Measurements from ENCODE around the gene LEKR1. TPM values are rescaled to one million over a fixed set of nuclear protein-coding genes. Genes with fewer than 3 reads are reported as not detected.
A peak's percentile ranks its signal among the peaks of the same experiment; 100 is the strongest.

Gene LEKR1
- total and polyA plus RNA-seq, 9 of the 15 experiments (the other 6 are each of a cell fraction or from before 2014, with no cell fraction given) = 0.76 to 1.8 (median 1.2) TPM

- BruUV-seq (replicated peaks) = no TSS peak
- intact Hi-C loops (cut with micrococcal nuclease) = no loop called here
- Histone ChIP-seq H3K9ac (ENCODE audit: insufficient read depth in 1 of 2, low read depth in 2 of 2, low read length in 2 of 2) (no peak overlapping the region), H3K79me2 (ENCODE audit: control insufficient read depth, insufficient read depth, low read length) (no peaks in the 10 kb centered on the region), H3K4me1 (replicated peaks in 1 of 2; ENCODE audit: control insufficient read depth in 2 of 2, insufficient read depth in 2 of 2, low read length in 2 of 2) (peaks cover 0 to 10% of the 10 kb centered on the region in 2 experiments; a peak in 1 of 5 replicates), H2AFZ (ENCODE audit: low read depth, low read length) (no peak overlapping the region), H3K27ac (ENCODE audit: extremely low read depth, low read depth, low read length) (no peak overlapping the region), H3K4me3 (no peak overlapping the region), H4K20me1 (replicated peaks; ENCODE audit: control insufficient read depth, insufficient read depth, low read length) (no peaks in the 10 kb centered on the region), H3K9me3 (replicated peaks; ENCODE audit: control insufficient read depth, insufficient read depth, low read depth, low read length) (no peaks in the 10 kb centered on the region), H3K36me3 (ENCODE audit: control insufficient read depth, insufficient read depth, low read length) (no peaks in the 10 kb centered on the region), H3K27me3 (ENCODE audit: control insufficient read depth in 2 of 2, insufficient read depth in 2 of 2, low read length in 2 of 2) (no peaks in the 10 kb centered on the region), H3K4me2 (ENCODE audit: insufficient read depth, low read length) (no peak overlapping the region), H3K9me1 (ENCODE audit: control insufficient read depth, insufficient read depth, low read length) (no peaks in the 10 kb centered on the region)
- peak; percentile 95; the same call in 1 of the 2 replicates for TF ChIP-seq ZNF12 (CRISPR knock-in tag; IDR thresholded peaks at IDR 0.05)
- TF ChIP-seq MYC (IDR thresholded peaks at IDR 0.05; ENCODE audit: low read depth, low read length) = no peak
- TF ChIP-seq MYC (CRISPR knock-in tag; IDR thresholded peaks at IDR 0.05; ENCODE audit: borderline replicate concordance, low read depth) = no peak
- TF ChIP-seq SRF (CRISPR knock-in tag; IDR thresholded peaks at IDR 0.05) = peak in 1 of 2 experiments; percentile 67; a peak in 1 of 4 replicates
- peak; percentile 16; the same call in 1 of the 2 replicates for TF ChIP-seq L3MBTL2 (IDR thresholded peaks at IDR 0.05)
- ChIA-PET CTCF (ENCODE audit: low intra/inter-chr PET ratio) (no interaction called here), POLR2A (interaction anchor here (0.6 to 0.9 kb wide), 3 partner anchors 10 to 669 kb away, joined by 3 read pairs; no protein-coding TSS in a partner anchor)
- no peak for FAIRE-seq
- in situ Hi-C loops (cut with MboI) = no loop called here
- peak; percentile 56; the same call in 2 of the 3 replicates for ATAC-seq
- no peak for DNase-seq (ENCODE audit: extremely low read depth in 1 of 4, low spot score in 3 of 4)
Measured at GRCh38 chr3:156802821-156803606, 23.1 kb upstream of the LEKR1 start.

All from K562 (cell line).